GM12878 (cell line): Measurements from ENCODE around the gene ZBTB3. TPM values are rescaled to one million over a fixed set of nuclear protein-coding genes. Genes with fewer than 3 reads are reported as not detected.

Experiments used
- ATF7 ChIP-seq: fragments of 450-650 bp; IDR thresholded peaks from 2 replicates; pipeline ENCODE4 v1.6.1; 2016; ENCODE audit warnings: low read depth, mild to moderate bottlenecking
- CBX3 ChIP-seq: fragments of 200-600 bp; sonication (generic); IDR thresholded peaks from 2 replicates; pipeline ENCODE4 v1.6.1; 2016; ENCODE audit warnings: low read depth, borderline replicate concordance
- CREB1 ChIP-seq: IDR thresholded peaks from 2 replicates; pipeline ENCODE4 v1.6.1; 2012; ENCODE audit warnings: low read depth, mild to moderate bottlenecking, inconsistent platforms
- EZH2 ChIP-seq: IDR thresholded peaks from 2 replicates; pipeline ENCODE4 v1.6.1; 2012; ENCODE audit warnings: low read depth, mild to moderate bottlenecking, control low read depth, inconsistent platforms, low read length, borderline replicate concordance; ENCODE audit not compliant: control insufficient read depth
- KDM1A ChIP-seq: fragments of 200-600 bp; sonication (generic); IDR thresholded peaks from 2 replicates; pipeline ENCODE4 v1.6.1; 2016; ENCODE audit warnings: borderline replicate concordance
- MYB ChIP-seq: fragments of 150-350 bp; IDR thresholded peaks from 2 replicates; pipeline ENCODE4 v1.6.1; 2014; ENCODE audit warnings: mild to moderate bottlenecking, low read depth, low read length, borderline replicate concordance
- NKRF ChIP-seq: fragments of 450-650 bp; conservative IDR thresholded peaks from 2 replicates; pipeline ENCODE4 v1.6.1; 2017; ENCODE audit warnings: mild to moderate bottlenecking, moderate library complexity
- POLR2AphosphoS5 ChIP-seq: IDR thresholded peaks from 2 replicates; pipeline ENCODE4 v1.6.1; 2011; ENCODE audit warnings: mild to moderate bottlenecking, low read length, inconsistent platforms
- RELA ChIP-seq: fragments of 450-650 bp; IDR thresholded peaks from 2 replicates; pipeline ENCODE4 v1.8.0; 2014; ENCODE audit warnings: borderline replicate concordance; ENCODE audit not compliant: partially characterized antibody
- REST ChIP-seq: IDR thresholded peaks from 2 replicates; pipeline ENCODE4 v1.6.1; 2012; ENCODE audit warnings: mild to moderate bottlenecking, low read depth, low read length
- SREBF1 ChIP-seq: IDR thresholded peaks from 2 replicates; pipeline ENCODE4 v1.6.1; 2012; ENCODE audit warnings: mild to moderate bottlenecking, low read length
- TAF1 ChIP-seq: IDR thresholded peaks from 2 replicates; pipeline ENCODE4 v1.6.1; 2011; ENCODE audit warnings: mild to moderate bottlenecking, low read depth, low read length, borderline replicate concordance
- ZNF207 ChIP-seq: fragments of 450-650 bp; IDR thresholded peaks from 2 replicates; pipeline ENCODE4 v1.6.1; 2014; ENCODE audit warnings: antibody characterized with exemption, mild to moderate bottlenecking, borderline replicate concordance
- ZNF217 ChIP-seq: fragments of 450-650 bp; IDR thresholded peaks from 2 replicates; pipeline ENCODE4 v1.6.1; 2017; ENCODE audit warnings: antibody characterized with exemption, mild to moderate bottlenecking
- ZNF24 ChIP-seq: fragments of 450-650 bp; IDR thresholded peaks from 2 replicates; pipeline ENCODE4 v1.6.1; 2017; ENCODE audit warnings: antibody characterized with exemption, mild to moderate bottlenecking
- ZSCAN29 ChIP-seq: fragments of 450-650 bp; IDR thresholded peaks from 2 replicates; pipeline ENCODE4 v1.6.1; 2017; ENCODE audit warnings: mild to moderate bottlenecking, moderate library complexity
- polyA plus RNA-seq, 11 experiments: library from polyadenylated mRNA; depleted of rRNA in 4 of 11; unstranded in 6 of 11; stranded (reverse) in 5 of 11; fragments of >200 nt; fragmentation: Nextera tagmentation in 4 of 11; fragmentation: Illumina TruSeq in 1 of 11; extraction: Ambion mirVana in 4 of 11; extraction: Trizol in 1 of 11; gene quantifications; 1 replicate in 1 of 11; 2 replicates in 10 of 11; pipeline versions ENCODE4 v1.2.1 to v1.2.3, GENCODE V29; 2011 to 2016; ENCODE audit warnings: inconsistent platforms in 2 of 11, missing spikeins in 2 of 11, low read depth in 1 of 11
- total RNA-seq, 4 experiments: library from RNA; depleted of rRNA in 3 of 4; stranded (reverse); fragments of >200 nt in 3 of 4; fragmentation: Illumina TruSeq in 1 of 4; extraction: Trizol in 1 of 4; gene quantifications; 2 replicates each; pipeline versions ENCODE4 v1.2.1 to v1.2.3, GENCODE V29; 2013 to 2021
- TF ChIP-seq, protein P1 (sequence below): fragments of 450-650 bp; IDR thresholded peaks from 2 replicates; pipeline ENCODE4 v1.6.1; 2017; ENCODE audit warnings: mild to moderate bottlenecking, low read depth, inconsistent platforms; ENCODE audit not compliant: poor library complexity, severe bottlenecking
- TF ChIP-seq, protein P2 (sequence below): fragments of 450-650 bp; IDR thresholded peaks from 2 replicates; pipeline ENCODE4 v1.6.1; 2016; ENCODE audit warnings: mild to moderate bottlenecking
- TF ChIP-seq, protein P3 (sequence below): fragments of 150-350 bp; IDR thresholded peaks from 2 replicates; pipeline ENCODE4 v1.6.1; 2014; ENCODE audit warnings: mild to moderate bottlenecking, low read depth, low read length

Gene ZBTB3
- total and polyA plus RNA-seq, 10 of the 15 experiments (the other 5 are each of a cell fraction or from before 2014, with no cell fraction given), result 1.4 to 7.7 (median 4.8) TPM

DNA sequence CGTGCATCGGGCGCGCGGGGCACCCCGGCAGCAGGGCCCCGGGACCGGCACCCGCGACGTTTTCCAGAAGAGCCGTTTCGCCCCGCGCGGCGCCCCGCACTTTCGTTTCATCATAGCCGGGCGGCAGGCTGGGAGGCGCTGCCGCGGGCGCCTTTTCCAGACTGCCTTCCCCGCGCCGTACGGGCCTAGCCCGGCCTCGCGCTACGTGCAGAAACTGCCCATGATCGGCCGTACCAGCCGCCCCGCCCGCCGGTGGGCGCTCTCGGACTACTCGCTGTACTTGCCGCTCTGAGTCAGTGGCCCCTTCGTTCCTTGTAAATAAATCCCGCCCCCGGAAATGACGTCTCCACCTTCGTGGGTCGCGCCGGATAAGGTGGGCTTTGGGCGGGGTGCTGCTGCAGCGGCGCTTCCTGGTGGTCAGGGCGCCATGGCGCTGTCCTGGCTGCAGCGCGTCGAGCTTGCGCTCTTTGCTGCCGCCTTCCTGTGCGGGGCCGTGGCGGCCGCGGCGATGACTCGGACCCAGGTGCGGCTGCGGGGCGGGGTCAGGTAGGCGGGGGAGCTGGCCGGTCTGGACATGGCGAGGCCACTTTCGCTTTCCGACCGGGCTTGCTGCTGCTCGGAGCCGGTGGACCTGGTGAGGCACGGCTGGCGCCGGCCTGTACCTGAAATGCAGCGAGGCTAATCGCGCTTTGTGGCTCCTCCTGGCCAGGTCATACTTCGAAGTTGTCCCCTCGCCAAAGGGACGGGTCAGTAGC, 33.2 kb upstream of the ZBTB3 start, which contains the start of gene TMEM179B (continued):
- peak; percentile 33 for TF ChIP-seq RELA
- TF ChIP-seq ZNF217, result no peak
- no peak for TF ChIP-seq CBX3
- TF ChIP-seq ZSCAN29, result 0 out of 2 replicates have a peak, but pooled peaks have one; percentile 53
- TF ChIP-seq POLR2AphosphoS5, result peak; percentile 94
- peak; percentile 91 for TF ChIP-seq TAF1
- TF ChIP-seq NKRF, result peak; percentile 86
- TF ChIP-seq ZNF24, result no peak
- no peak for TF ChIP-seq EZH2
- 0 out of 2 replicates have a peak, but pooled peaks have one; percentile 37 for TF ChIP-seq REST
- TF ChIP-seq, protein P1, sequence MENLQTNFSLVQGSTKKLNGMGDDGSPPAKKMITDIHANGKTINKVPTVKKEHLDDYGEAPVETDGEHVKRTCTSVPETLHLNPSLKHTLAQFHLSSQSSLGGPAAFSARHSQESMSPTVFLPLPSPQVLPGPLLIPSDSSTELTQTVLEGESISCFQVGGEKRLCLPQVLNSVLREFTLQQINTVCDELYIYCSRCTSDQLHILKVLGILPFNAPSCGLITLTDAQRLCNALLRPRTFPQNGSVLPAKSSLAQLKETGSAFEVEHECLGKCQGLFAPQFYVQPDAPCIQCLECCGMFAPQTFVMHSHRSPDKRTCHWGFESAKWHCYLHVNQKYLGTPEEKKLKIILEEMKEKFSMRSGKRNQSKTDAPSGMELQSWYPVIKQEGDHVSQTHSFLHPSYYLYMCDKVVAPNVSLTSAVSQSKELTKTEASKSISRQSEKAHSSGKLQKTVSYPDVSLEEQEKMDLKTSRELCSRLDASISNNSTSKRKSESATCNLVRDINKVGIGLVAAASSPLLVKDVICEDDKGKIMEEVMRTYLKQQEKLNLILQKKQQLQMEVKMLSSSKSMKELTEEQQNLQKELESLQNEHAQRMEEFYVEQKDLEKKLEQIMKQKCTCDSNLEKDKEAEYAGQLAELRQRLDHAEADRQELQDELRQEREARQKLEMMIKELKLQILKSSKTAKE, result no peak
- TF ChIP-seq, protein P2, sequence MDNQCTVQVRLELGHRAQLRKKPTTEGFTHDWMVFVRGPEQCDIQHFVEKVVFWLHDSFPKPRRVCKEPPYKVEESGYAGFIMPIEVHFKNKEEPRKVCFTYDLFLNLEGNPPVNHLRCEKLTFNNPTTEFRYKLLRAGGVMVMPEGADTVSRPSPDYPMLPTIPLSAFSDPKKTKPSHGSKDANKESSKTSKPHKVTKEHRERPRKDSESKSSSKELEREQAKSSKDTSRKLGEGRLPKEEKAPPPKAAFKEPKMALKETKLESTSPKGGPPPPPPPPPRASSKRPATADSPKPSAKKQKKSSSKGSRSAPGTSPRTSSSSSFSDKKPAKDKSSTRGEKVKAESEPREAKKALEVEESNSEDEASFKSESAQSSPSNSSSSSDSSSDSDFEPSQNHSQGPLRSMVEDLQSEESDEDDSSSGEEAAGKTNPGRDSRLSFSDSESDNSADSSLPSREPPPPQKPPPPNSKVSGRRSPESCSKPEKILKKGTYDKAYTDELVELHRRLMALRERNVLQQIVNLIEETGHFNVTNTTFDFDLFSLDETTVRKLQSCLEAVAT, result no peak
- TF ChIP-seq ZNF207, result no peak
- TF ChIP-seq ATF7, result peak; percentile 43; the same call in 1 of the 2 replicates
- TF ChIP-seq SREBF1, result no peak
- TF ChIP-seq, protein P3, sequence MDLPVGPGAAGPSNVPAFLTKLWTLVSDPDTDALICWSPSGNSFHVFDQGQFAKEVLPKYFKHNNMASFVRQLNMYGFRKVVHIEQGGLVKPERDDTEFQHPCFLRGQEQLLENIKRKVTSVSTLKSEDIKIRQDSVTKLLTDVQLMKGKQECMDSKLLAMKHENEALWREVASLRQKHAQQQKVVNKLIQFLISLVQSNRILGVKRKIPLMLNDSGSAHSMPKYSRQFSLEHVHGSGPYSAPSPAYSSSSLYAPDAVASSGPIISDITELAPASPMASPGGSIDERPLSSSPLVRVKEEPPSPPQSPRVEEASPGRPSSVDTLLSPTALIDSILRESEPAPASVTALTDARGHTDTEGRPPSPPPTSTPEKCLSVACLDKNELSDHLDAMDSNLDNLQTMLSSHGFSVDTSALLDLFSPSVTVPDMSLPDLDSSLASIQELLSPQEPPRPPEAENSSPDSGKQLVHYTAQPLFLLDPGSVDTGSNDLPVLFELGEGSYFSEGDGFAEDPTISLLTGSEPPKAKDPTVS, result no peak
- no peak for TF ChIP-seq MYB
- TF ChIP-seq CREB1, result peak; percentile 96
- TF ChIP-seq KDM1A, result no peak
